Right lobe of liver (tissue), 6 donors: Measurements from ENCODE around the gene PTGS1. TPM values are rescaled to one million over a fixed set of nuclear protein-coding genes. Genes with fewer than 3 reads are reported as not detected.
A peak's percentile ranks its signal among the peaks of the same experiment; 100 is the strongest.

Experiments used
- ATAC-seq, 4 donors: fragments of 200-7000 bp; cut with Tn5 transposase; one replicate each; pipeline ENCODE4 v1.9.1; 2020; ENCODE audit warnings: mild to moderate bottlenecking in 4 of 4, moderate library complexity in 4 of 4
- DNase-seq, 3 donors: peaks; one replicate each; pipeline ENCODE4 v3.0.0-alpha.2; 2020
- H3K27ac ChIP-seq, 3 donors: fragments of 200-600 bp; one replicate each; pipeline ENCODE4 v1.8.0; 2022
- H3K27me3 ChIP-seq, 2 donors: fragments of 200-600 bp; one replicate each; pipeline ENCODE4 v1.8.0; 2022
- H3K36me3 ChIP-seq, 4 donors: fragments of 200-600 bp; sonication (generic) in 1 of 4; one replicate each; pipeline versions ENCODE4 v1.5.1 to v1.8.0; 2017 to 2022; ENCODE audit warnings: control low read depth in 1 of 4
- H3K4me1 ChIP-seq, 4 donors: fragments of 200-600 bp; sonication (generic) in 1 of 4; one replicate each; pipeline versions ENCODE4 v1.5.1 to v1.8.0; 2017 to 2022; ENCODE audit warnings: control low read depth in 1 of 4
- H3K4me3 ChIP-seq, 3 donors: fragments of 200-600 bp; one replicate each; pipeline ENCODE4 v1.8.0; 2022
- H3K9me3 ChIP-seq, 4 donors: fragments of 200-600 bp; sonication (generic) in 1 of 4; one replicate each; pipeline versions ENCODE4 v1.5.1 to v1.8.0; 2017 to 2022; ENCODE audit warnings: control low read depth in 1 of 4
- CTCF ChIP-seq, 4 donors: fragments of 200-600 bp in 3 of 4; fragments of 450-650 bp in 1 of 4; IDR thresholded peaks; one replicate each; pipeline versions ENCODE4 v1.5.1 to v1.8.0; 2016 to 2022; ENCODE audit warnings: antibody characterized with exemption in 4 of 4, mild to moderate bottlenecking in 2 of 4
- POLR2A ChIP-seq: fragments of 450-650 bp; IDR thresholded peaks from one replicate; pipeline ENCODE4 v1.6.1; 2017; ENCODE audit warnings: antibody characterized with exemption, mild to moderate bottlenecking
- WGBS: methylation state at CpG from one replicate; pipeline ENCODE4 v1.1.6; 2018; ENCODE audit warnings: low coverage, low lambda C conversion rate; ENCODE audit not compliant: insufficient coverage; ENCODE audit errors: missing lambda C conversion rate; 5-methylcytosine and 5-hydroxymethylcytosine counted together
- intact Hi-C, 2 donors: fragments of 100-400 bp; cut with DNase I; formaldehyde crosslinking; loops; one replicate each; pipeline versions ENCODE4 v1.11.2 to v1.14.1; 2022
- total RNA-seq, 6 experiments: library from RNA; depleted of rRNA in 2 of 6; stranded (reverse); fragments of >200 nt in 2 of 6; fragmentation: NEBNext Ultra II Directional in 3 of 6; extraction: Animal tissue kit (Norgen Biotek cat#: 25700) in 3 of 6; gene quantifications; one replicate each; pipeline versions ENCODE4 v1.1.0 to v1.2.4, GENCODE V29; 2016 to 2023
- donor health status: DM: no; HTN: yes; CAD: no.
- donor health status: DM: no; HTN: no; CAD: no.
- donor health status: DM: no; HTN: no; CAD: no.
- donor health status: DM: no; HTN: yes; CAD: no.
- donor health status: DM: no; HTN: yes; CAD: no.

PTGS1 gene
- total RNA-seq, 6 experiments from 2014 or later = 1.7 to 3.6 (median 2.4) TPM

DNA sequence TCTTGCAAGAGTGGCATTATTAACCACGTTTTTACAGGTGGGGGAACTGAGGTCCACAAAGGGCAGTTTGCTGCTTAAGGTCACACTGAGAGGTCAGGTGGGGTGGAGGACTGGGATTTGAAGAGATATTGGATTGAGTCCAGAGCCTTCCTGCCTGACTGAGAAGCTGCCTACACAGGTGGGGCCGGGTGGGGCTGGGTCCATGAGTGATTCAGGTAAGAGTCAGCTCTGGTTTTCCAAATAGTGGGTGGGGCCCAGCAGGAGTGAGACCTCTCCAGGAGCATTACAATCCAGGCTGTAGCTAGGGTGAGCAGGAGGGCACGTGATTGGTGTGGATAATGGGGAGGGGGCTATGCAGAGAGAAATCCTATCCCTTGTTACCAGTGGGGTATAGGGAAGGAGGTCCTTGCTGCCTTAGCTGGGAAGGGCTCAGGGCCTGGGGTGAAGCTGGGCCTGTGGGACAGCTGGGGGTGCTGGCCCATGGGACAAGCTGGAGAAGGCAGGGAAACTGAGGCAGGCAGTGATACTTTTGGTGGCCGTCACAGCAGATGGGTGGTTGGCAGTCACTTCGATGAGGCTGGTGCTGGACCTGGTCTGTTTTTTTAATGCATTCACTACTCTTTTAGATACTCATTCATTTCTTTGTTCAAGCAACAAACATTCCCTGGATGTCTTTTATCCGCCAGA, 2.9 kb upstream of the PTGS1 start:
- WGBS = 85% methylated on average over 4 of the region's 6 CpGs
- Histone ChIP-seq H3K4me3 (no peak overlapping the region), H3K4me1 (no peaks in the 10 kb centered on the region), H3K36me3 (no peaks in the 10 kb centered on the region), H3K27ac (no peak overlapping the region), H3K9me3 (no peaks in the 10 kb centered on the region), H3K27me3 (no peaks in the 10 kb centered on the region)
- intact Hi-C loops = no loop called here
- DNase-seq = no peak
- ATAC-seq = no peak
- TF ChIP-seq CTCF (IDR thresholded peaks at IDR 0.05) (no peak), POLR2A (no peak)

- Histone ChIP-seq H3K27ac (no peak overlapping the region), H3K4me3 (no peak overlapping the region), H3K9me3 (no peaks in the 10 kb centered on the region), H3K36me3 (no peaks in the 10 kb centered on the region), H3K27me3 (no peaks in the 10 kb centered on the region), H3K4me1 (no peaks in the 10 kb centered on the region)
- no peak for DNase-seq
- ATAC-seq = no peak
- intact Hi-C loops = no loop called here
- TF ChIP-seq POLR2A = no peak
- no peak for TF ChIP-seq CTCF (IDR thresholded peaks at IDR 0.05)
- 100% methylated on average over 1 of the region's 1 CpG for WGBS
These were observed 2.2 kb upstream of the PTGS1 start for GRCh38 chr9:122368642-122369041.

GRCh38 chr9:122370303-122370702, 521 bp upstream of the PTGS1 start:
- H3K4me1 ChIP-seq = peaks cover 0 to 2% (median 0%) of the 10 kb centered on the region in 4 donors
- H3K4me3 ChIP-seq = peak overlapping the region in 1 of 3 donors; percentile 37
- DNase-seq (peak in 1 of 3 donors; percentile 40), ATAC-seq (peak in 3 of 4 donors; percentile 26 to 55 (median 47))
- no peaks in the 10 kb centered on the region for H3K9me3 ChIP-seq
- H3K36me3 ChIP-seq = no peaks in the 10 kb centered on the region
- TF ChIP-seq POLR2A (no peak), CTCF (IDR thresholded peaks at IDR 0.05) (no peak)
- intact Hi-C loops = no loop called here
- H3K27ac ChIP-seq = no peak overlapping the region
- no peaks in the 10 kb centered on the region for H3K27me3 ChIP-seq
- WGBS = 33% methylated on average over 1 of the region's 5 CpGs

- ATAC-seq = no peak
- Histone ChIP-seq H3K27me3 (no peaks in the 10 kb centered on the region), H3K27ac (no peak overlapping the region), H3K9me3 (no peaks in the 10 kb centered on the region), H3K36me3 (no peaks in the 10 kb centered on the region), H3K4me1 (peaks cover 0 to 15% (median 0%) of the 10 kb centered on the region in 4 donors), H3K4me3 (no peak overlapping the region)
- 100% methylated on average over 1 of the region's 8 CpGs for WGBS
- no peak for DNase-seq
- intact Hi-C loops = no loop called here
- TF ChIP-seq CTCF (IDR thresholded peaks at IDR 0.05) (no peak), POLR2A (no peak)
These were observed 1.0 kb downstream of the PTGS1 start for GRCh38 chr9:122371846-122372245.
